D721Med (cell line): ENCODE results near the gene MOAP1.
"Not testable (repeated sequence)": the region's sequence is repeated elsewhere in the genome, so short reads cannot be mapped to it uniquely, and the experiment has no call there.

ENCODE experiments used
- DNase-seq: peaks from one replicate; pipeline ENCODE4 v3.0.0; 2011; ENCODE audit warnings: low spot score; ENCODE audit not compliant: insufficient read length
- FAIRE-seq: peaks from 2 replicates; lab custom pipeline; 2011; peaks lifted over from hg19 to GRCh38; lab: Jason Lieb, UNC
- TF ChIP-seq, protein P1 (sequence below): IDR thresholded peaks from 2 replicates; pipeline ENCODE4 v1.5.1; 2012; ENCODE audit warnings: mild to moderate bottlenecking, control low read depth; ENCODE audit not compliant: insufficient read depth; ENCODE audit errors: missing control alignments

The MOAP1 gene

DNA sequence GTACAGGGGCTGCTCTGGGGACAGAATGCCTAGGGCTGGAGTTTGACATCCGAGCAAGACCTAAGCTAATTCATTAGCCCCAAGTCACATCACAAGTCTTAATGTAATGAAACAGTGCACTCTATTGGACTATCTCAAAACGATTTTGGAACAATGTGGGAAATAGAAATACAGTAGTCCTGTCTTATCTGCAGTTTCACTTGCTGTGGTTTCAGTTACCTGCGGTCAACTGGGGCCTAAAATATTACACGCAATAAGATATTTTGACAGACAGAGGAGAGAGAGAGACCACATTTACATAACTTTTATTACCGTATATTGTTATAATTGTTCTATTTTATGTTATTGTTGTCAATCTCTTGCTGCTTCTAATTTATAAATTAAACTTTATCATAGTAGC is 21.1 kb downstream of the MOAP1 start:
- FAIRE-seq: no peak
- TF ChIP-seq, protein P1, sequence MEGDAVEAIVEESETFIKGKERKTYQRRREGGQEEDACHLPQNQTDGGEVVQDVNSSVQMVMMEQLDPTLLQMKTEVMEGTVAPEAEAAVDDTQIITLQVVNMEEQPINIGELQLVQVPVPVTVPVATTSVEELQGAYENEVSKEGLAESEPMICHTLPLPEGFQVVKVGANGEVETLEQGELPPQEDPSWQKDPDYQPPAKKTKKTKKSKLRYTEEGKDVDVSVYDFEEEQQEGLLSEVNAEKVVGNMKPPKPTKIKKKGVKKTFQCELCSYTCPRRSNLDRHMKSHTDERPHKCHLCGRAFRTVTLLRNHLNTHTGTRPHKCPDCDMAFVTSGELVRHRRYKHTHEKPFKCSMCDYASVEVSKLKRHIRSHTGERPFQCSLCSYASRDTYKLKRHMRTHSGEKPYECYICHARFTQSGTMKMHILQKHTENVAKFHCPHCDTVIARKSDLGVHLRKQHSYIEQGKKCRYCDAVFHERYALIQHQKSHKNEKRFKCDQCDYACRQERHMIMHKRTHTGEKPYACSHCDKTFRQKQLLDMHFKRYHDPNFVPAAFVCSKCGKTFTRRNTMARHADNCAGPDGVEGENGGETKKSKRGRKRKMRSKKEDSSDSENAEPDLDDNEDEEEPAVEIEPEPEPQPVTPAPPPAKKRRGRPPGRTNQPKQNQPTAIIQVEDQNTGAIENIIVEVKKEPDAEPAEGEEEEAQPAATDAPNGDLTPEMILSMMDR: no peak
- DNase-seq: no peak

DNA sequence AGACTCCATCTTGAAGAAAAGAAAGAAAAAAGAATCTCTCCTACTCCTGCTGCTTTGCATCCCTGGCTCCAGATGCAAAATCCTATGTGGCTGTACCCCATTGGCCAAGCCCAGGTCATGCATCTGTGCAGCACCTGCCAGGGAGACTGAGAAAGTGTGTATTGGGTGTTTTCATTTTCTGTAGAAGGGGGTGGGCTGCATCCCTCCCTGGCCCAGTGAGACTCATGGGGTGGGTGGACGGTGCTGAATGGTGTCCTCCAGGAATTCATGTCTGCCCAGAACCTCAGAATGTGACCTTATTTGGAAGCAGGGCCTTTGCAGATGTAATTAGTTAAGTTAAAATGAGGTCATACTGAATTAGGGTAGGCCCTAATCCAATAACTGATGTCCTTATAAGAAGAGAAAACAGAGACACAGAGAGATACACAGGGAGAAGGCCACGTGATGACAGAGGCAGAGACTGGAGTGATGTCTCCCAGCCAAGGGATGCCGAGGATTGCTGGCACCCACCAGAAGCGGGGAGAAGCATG is 23.2 kb downstream of the MOAP1 start:
- TF ChIP-seq, protein P1: no peak
- no peak for FAIRE-seq
- DNase-seq: no peak

DNA sequence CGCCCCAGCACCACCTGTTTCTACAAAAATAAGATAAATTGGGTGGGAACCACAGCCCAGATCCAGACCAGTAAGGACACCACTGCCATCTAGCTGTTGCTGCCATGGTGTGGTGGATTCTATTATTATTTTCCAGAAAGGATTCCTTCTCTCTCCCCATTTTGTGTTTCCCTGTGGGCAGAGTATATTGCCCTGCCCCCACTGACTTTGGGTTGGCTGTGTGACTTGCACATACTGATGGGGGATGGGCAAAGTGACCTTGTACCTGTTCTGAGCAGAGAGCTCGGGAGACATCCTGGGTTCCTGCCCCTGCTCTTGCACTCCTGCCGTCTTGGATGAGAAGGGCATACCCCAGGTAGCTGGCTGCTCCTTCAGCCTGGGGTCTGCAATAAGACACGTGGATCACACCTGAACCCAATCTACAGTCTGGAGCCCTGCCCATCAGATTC is 24.3 kb downstream of the MOAP1 start:
- DNase-seq (no peak), FAIRE-seq (no peak)
- TF ChIP-seq, protein P1: peak; percentile 36

DNA sequence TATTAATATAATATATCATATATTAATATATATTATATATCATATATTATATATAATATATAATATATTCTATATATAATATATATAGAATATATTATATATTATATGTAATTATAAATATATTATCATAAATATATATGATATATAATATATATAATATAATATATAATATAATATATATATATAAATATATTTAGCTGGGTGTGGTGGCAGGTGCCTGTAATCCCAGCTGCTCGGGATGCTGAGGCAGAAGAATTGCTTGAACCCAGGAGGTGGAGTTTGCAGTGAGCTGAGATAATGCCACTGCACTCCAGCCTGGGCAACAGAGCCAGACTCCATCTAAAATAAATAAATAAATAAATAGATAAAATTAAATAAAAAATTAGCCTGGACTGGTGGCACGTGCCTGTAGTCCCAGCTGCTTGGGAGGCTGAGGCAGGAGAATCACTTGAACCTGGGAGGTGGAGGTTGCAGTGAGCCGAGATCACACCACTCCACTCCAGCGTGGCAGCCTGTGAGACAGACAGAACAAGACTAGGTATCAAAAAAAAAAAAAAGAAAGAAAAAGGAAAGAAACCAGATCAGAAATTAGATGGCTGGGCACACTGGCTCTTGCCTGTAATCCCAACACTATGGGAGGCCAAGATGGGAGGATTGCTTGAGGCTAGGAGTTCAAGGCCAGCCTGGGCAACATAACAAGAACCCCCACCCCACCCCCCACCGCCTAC is 24.9 kb downstream of the MOAP1 start:
- FAIRE-seq, DNase-seq: not testable (repeated sequence)

DNA sequence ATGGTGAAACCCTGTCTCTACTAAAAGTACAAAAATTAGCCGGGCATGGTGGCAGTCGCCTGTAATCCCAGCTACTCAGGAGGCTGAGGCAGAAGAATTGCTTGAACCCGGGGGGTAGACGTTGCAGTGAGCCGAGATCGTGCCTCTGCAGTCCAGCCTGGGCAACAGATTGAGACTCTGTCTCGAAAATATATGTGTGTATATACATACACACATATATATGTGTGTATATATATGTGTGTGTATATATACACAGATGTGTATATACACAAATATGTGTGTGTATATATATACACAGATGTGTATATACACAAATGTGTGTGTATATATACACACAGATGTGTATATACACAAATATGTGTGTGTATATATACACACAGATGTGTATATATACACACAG is 26.3 kb downstream of the MOAP1 start:
- FAIRE-seq, DNase-seq: not testable (repeated sequence)

DNA sequence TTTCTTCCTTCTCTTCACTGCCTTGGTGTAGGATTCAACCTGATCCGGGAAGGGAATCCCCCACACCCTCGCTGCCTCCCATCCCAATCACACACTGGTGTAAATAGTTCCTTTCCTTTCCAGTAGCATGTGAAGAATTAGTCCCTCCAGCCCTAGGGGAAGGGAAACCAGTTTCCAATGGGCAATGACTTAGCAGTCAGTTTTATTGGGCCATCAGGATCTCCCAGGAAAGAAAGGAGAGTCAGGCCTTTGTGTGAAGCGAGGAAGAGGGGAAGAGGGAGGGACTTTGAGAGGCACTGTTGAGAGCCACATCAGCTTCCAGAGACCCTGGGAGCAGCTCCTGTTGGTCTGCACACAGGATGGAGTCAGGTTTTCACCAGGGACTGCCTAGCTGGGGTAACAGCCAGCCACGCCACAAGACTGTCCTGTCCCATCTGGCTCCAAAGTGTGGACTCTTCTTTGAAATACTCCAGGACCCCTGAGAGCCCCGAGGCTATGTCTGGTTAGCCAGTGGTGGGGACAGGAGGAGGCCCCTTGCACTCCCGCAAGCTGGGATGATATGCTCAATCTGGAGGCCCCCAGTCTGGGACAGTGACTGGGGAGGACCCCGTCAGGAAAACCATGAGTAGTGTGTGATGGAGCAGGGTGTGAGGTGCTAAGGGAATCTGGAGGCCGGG is 27.9 kb downstream of the MOAP1 start:
- no peak for FAIRE-seq
- TF ChIP-seq, protein P1: no peak
- DNase-seq: no peak

DNA sequence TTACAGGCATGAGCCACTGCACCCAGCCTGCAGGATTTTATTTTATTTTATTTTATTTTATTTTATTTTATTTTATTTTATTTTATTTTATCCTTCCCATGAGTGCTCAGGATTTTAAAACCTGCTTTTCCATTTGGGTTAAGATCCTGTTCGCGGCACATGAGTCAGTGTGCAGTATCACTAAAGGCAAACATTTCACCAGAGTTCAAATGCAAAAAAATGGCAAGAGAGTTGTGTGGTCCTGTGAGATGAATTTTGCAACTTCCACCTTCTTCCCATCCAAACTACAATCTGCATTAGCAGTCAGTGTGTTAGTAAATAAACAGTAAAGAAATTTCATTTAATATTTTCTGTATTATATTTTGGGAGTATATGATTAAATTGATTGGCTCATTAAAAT is 29.0 kb downstream of the MOAP1 start:
- no peak for FAIRE-seq
- TF ChIP-seq, protein P1: no peak

DNA sequence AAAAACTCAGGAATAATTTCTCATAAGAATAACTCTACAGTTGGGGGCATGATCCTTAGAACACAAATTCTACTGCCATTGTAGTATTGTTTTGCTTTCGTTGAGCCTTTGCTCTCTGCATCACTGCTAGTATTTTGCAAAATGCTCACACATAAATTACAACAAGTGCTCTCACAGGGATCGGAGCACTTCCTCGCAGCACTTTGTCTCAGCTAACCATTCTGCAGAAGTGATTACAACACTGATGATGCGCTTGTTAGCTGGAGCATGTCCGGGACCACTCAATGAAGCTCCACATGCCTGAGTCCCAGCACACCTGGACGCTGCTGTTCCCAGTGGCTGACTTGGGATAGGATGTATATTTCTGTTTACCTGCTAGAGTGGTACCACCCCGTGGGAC is 31.6 kb downstream of the MOAP1 start:
- no peak for DNase-seq
- TF ChIP-seq, protein P1: no peak
- no peak for FAIRE-seq

More for the DNA sequence above, 29.0 kb downstream of the MOAP1 start:
- DNase-seq: no peak
